Kidney (tissue), 14 donors: ENCODE measurements around the gene CCR9. TPM values are rescaled to one million over a fixed set of nuclear protein-coding genes. Genes with fewer than 3 reads are reported as not detected.

Experiments
- DNase-seq, 5 donors: peaks; one replicate each; pipeline ENCODE4 v3.0.0-alpha.2; 2013 to 2020
- FAIRE-seq: peaks from 2 replicates; lab custom pipeline; 2012; peaks lifted over from hg19 to GRCh38; lab: Jason Lieb, UNC
- H3K27ac ChIP-seq, 2 donors: one replicate each; pipeline ENCODE4 v1.7.0; 2013; ENCODE audit warnings: low read depth in 2 of 2, low read length in 2 of 2, inconsistent platforms in 1 of 2
- H3K27me3 ChIP-seq: one replicate; pipeline ENCODE4 v1.7.1; 2013; ENCODE audit warnings: low read length, inconsistent platforms; ENCODE audit not compliant: control insufficient read depth, insufficient read depth
- H3K36me3 ChIP-seq, 3 donors: one replicate each; pipeline versions ENCODE4 v1.7.0 to v1.7.1; 2013; ENCODE audit warnings: low read length in 3 of 3, control low read depth in 1 of 3, inconsistent platforms in 1 of 3; ENCODE audit not compliant: insufficient read depth in 3 of 3, control insufficient read depth in 2 of 3
- H3K4me1 ChIP-seq, 3 donors: one replicate each; pipeline versions ENCODE4 v1.7.0 to v1.7.1; 2013; ENCODE audit warnings: low read length in 3 of 3, inconsistent platforms in 1 of 3, low read depth in 1 of 3; ENCODE audit not compliant: control insufficient read depth in 2 of 3, insufficient read depth in 2 of 3
- H3K4me3 ChIP-seq, 3 donors: one replicate each; pipeline versions ENCODE4 v1.7.0 to v1.8.1; 2013; ENCODE audit warnings: low read length in 3 of 3, control low read depth in 1 of 3, inconsistent platforms in 1 of 3
- H3K9ac ChIP-seq, 3 donors: one replicate each; pipeline versions ENCODE4 v1.7.0 to v1.7.1; 2013; ENCODE audit warnings: low read length in 3 of 3, control low read depth in 1 of 3, inconsistent platforms in 1 of 3
- H3K9me3 ChIP-seq, 3 donors: one replicate each; pipeline versions ENCODE4 v1.7.0 to v1.7.1; 2013; ENCODE audit warnings: low read length in 3 of 3, control low read depth in 1 of 3, inconsistent platforms in 1 of 3; ENCODE audit not compliant: control insufficient read depth in 2 of 3, insufficient read depth in 1 of 3
- intact Hi-C: fragments of 100-400 bp; cut with DNase I; formaldehyde crosslinking; loops from one replicate; pipeline ENCODE4 v1.11.1; 2022
- polyA plus RNA-seq: library from polyadenylated mRNA; stranded (reverse); fragments of 350-450 nt; fragmentation: Illumina TruSeq; extraction: RNeasy Lipid Tissue Mini Kit (QIAGEN cat#74804); gene quantifications from one replicate; pipeline ENCODE4 v1.2.3, GENCODE V29; 2014; ENCODE audit warnings: low read depth, low replicate concordance; ENCODE audit not compliant: insufficient read depth
- total RNA-seq: library from RNA; stranded (reverse); fragmentation: NEBNext Ultra II Directional; extraction: Animal tissue kit (Norgen Biotek cat#: 25700); gene quantifications from one replicate; pipeline ENCODE4 v1.2.1, GENCODE V29; 2021
- TF ChIP-seq, protein P1 (sequence below): IDR thresholded peaks from 3 replicates; pipeline ENCODE4 v1.5.1; 2012; ENCODE audit warnings: mild to moderate bottlenecking, moderate library complexity, borderline replicate concordance; ENCODE audit not compliant: insufficient read depth; ENCODE audit errors: extremely low read depth
- donor health status: control.
- donor health status: control.
- donor health status: control.
- donor health status: control.
- donor health status: control.
- donor health status: DM: yes; HTN: yes; CAD: no.
- donor health status: Normal renal cell carcinoma (clear cell type).

CCR9 gene
- total and polyA plus RNA-seq, 2 donors from 2014 or later = 0.22 to 0.43 TPM

GRCh38 chr3:45864760-45865519 lies 21.4 kb upstream of the CCR9 start:
- no peak for FAIRE-seq
- H3K27ac ChIP-seq = no peak overlapping the region
- no peak overlapping the region for H3K4me3 ChIP-seq
- H3K9me3 ChIP-seq = no peaks in the 10 kb centered on the region
- no peaks in the 10 kb centered on the region for H3K36me3 ChIP-seq
- intact Hi-C loops = no loop called here
- no peaks in the 10 kb centered on the region for H3K4me1 ChIP-seq
- TF ChIP-seq, protein P1, sequence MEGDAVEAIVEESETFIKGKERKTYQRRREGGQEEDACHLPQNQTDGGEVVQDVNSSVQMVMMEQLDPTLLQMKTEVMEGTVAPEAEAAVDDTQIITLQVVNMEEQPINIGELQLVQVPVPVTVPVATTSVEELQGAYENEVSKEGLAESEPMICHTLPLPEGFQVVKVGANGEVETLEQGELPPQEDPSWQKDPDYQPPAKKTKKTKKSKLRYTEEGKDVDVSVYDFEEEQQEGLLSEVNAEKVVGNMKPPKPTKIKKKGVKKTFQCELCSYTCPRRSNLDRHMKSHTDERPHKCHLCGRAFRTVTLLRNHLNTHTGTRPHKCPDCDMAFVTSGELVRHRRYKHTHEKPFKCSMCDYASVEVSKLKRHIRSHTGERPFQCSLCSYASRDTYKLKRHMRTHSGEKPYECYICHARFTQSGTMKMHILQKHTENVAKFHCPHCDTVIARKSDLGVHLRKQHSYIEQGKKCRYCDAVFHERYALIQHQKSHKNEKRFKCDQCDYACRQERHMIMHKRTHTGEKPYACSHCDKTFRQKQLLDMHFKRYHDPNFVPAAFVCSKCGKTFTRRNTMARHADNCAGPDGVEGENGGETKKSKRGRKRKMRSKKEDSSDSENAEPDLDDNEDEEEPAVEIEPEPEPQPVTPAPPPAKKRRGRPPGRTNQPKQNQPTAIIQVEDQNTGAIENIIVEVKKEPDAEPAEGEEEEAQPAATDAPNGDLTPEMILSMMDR = no peak
- H3K9ac ChIP-seq = no peak overlapping the region
- no peaks in the 10 kb centered on the region for H3K27me3 ChIP-seq
- no peak for DNase-seq

DNA sequence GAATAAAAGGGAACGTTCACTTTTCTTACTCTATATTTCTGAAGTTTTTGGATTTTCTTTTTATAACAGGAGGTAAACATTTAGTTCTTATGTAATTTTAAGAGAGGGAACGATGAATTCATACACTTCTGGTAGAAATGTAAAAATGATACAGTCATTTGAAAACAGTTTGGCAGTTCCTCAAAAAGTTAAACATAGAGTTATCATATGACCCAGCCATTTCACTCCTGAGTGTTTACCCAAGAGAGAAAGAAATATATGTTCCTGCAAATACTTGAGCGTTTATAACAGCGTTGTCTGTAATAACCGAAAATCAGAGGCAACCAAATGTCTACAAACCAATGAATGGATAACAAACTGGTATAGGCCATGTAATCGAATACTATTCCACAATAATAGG lies 20.8 kb upstream of the CCR9 start:
- no peak overlapping the region for H3K4me3 ChIP-seq
- intact Hi-C loops = no loop called here
- H3K9me3 ChIP-seq = no peaks in the 10 kb centered on the region
- no peaks in the 10 kb centered on the region for H3K4me1 ChIP-seq
- no peaks in the 10 kb centered on the region for H3K27me3 ChIP-seq
- no peak overlapping the region for H3K9ac ChIP-seq
- H3K36me3 ChIP-seq = no peaks in the 10 kb centered on the region
- TF ChIP-seq, protein P1 = no peak
- H3K27ac ChIP-seq = no peak overlapping the region
- FAIRE-seq (no peak), DNase-seq (no peak)

GRCh38 chr3:45868213-45868612 lies 18.1 kb upstream of the CCR9 start:
- Histone ChIP-seq H3K27ac (no peak overlapping the region), H3K4me3 (no peak overlapping the region), H3K27me3 (no peaks in the 10 kb centered on the region), H3K9me3 (no peaks in the 10 kb centered on the region), H3K4me1 (no peaks in the 10 kb centered on the region), H3K36me3 (no peaks in the 10 kb centered on the region), H3K9ac (no peak overlapping the region)
- no peak for FAIRE-seq
- TF ChIP-seq, protein P1 = no peak
- intact Hi-C loops = no loop called here
- no peak for DNase-seq

DNA sequence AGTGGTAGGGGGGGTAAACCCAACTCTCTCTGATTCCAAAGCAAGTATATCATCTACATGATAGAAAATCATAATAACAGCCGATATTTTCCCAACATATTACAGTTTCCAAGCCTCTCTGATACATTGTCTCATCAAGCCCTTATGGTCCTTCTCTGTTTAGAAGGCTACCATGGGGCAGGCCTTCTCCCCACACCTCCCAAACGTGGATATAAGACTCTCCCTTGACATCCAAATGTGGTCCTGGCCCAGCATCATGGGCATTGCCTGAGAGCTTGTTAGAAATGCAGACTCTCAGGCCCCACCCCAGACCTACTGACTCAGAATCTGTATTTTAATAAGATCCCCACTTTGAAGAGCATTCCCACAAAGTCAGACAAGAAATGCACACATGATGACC lies 17.7 kb upstream of the CCR9 start:
- Histone ChIP-seq H3K9ac (no peak overlapping the region), H3K4me1 (no peaks in the 10 kb centered on the region), H3K27ac (no peak overlapping the region), H3K9me3 (no peaks in the 10 kb centered on the region), H3K4me3 (no peak overlapping the region), H3K36me3 (no peaks in the 10 kb centered on the region), H3K27me3 (no peaks in the 10 kb centered on the region)
- DNase-seq = no peak
- intact Hi-C loops = no loop called here
- no peak for FAIRE-seq
- TF ChIP-seq, protein P1 = no peak
